CD4-positive, alpha-beta T cell treated with Interleukin-6 for 4 hours (primary cell): ENCODE results near the gene FOXO1.

Experiments used
- DNase-seq: peaks from one replicate; pipeline ENCODE4 v3.0.0-alpha.2; 2020; ENCODE audit warnings: mixed read lengths

Gene FOXO1

GRCh38 chr13:40571338-40571963, 95.0 kb downstream of the FOXO1 start:
- DNase-seq: no peak

- DNase-seq: no peak
These were observed 95.5 kb downstream of the FOXO1 start for GRCh38 chr13:40570930-40571329.

- DNase-seq: no peak
These were observed 97.5 kb downstream of the FOXO1 start for GRCh38 chr13:40569024-40569350.

GRCh38 chr13:40568246-40569023, 98.0 kb downstream of the FOXO1 start:
- no peak for DNase-seq

GRCh38 chr13:40566811-40567210, 99.6 kb downstream of the FOXO1 start:
- DNase-seq: no peak

- DNase-seq: peak; percentile 32
These were observed 100.9 kb downstream of the FOXO1 start for GRCh38 chr13:40565282-40566148.

GRCh38 chr13:40564342-40565001, 102.0 kb downstream of the FOXO1 start:
- DNase-seq: no peak

GRCh38 chr13:40563350-40564125, 102.9 kb downstream of the FOXO1 start:
- no peak for DNase-seq

- peak; percentile 29 for DNase-seq
These were observed 103.5 kb downstream of the FOXO1 start for GRCh38 chr13:40562975-40563349.

GRCh38 chr13:40559915-40560314, 106.5 kb downstream of the FOXO1 start:
- DNase-seq: no peak

- DNase-seq: no peak
These were observed 107.8 kb downstream of the FOXO1 start for GRCh38 chr13:40558656-40559055.

- DNase-seq: no peak
These were observed 110.0 kb downstream of the FOXO1 start for GRCh38 chr13:40556453-40556852.

- no peak for DNase-seq
These were observed 113.1 kb downstream of the FOXO1 start for GRCh38 chr13:40553356-40553755.

GRCh38 chr13:40552895-40553294, 113.5 kb downstream of the FOXO1 start:
- DNase-seq: peak; percentile 20

- no peak for DNase-seq
These were observed 116.3 kb downstream of the FOXO1 start for GRCh38 chr13:40550130-40550529.

- no peak for DNase-seq
These were observed 116.8 kb downstream of the FOXO1 start for GRCh38 chr13:40549500-40550094.

- no peak for DNase-seq
These were observed 118.7 kb downstream of the FOXO1 start for GRCh38 chr13:40547591-40548315.

GRCh38 chr13:40546047-40546446, 120.4 kb downstream of the FOXO1 start:
- no peak for DNase-seq

- no peak for DNase-seq
These were observed 126.0 kb downstream of the FOXO1 start for GRCh38 chr13:40540328-40541044.

GRCh38 chr13:40539576-40540327, 126.7 kb downstream of the FOXO1 start:
- DNase-seq: no peak
